HepG2 (cell line): ENCODE data around the gene PRR30. TPM values are rescaled to one million over a fixed set of nuclear protein-coding genes. Genes with fewer than 3 reads are reported as not detected.

Source experiments
- AHR ChIP-seq: IDR thresholded peaks from 2 replicates; pipeline ENCODE4 v1.6.1; 2018; ENCODE audit warnings: missing genetic modification reagents, missing compliant biosample characterization
- MEIS1 ChIP-seq: sonication (generic); formaldehyde crosslinking; IDR thresholded peaks from 2 replicates; pipeline ENCODE4 v1.9.0; 2021; ENCODE audit warnings: mild to moderate bottlenecking, missing genetic modification reagents, moderate library complexity, borderline replicate concordance
- MXD4 ChIP-seq: IDR thresholded peaks from 2 replicates; pipeline ENCODE4 v1.6.1; 2016; ENCODE audit warnings: mild to moderate bottlenecking, missing biosample characterization, missing genetic modification reagents
- NPAS2 ChIP-seq: sonication (generic); formaldehyde crosslinking; IDR thresholded peaks from 2 replicates; pipeline ENCODE4 v1.8.0; 2022; ENCODE audit warnings: mild to moderate bottlenecking, missing genetic modification reagents, borderline replicate concordance
- SNAPC2 ChIP-seq: sonication (generic); formaldehyde crosslinking; IDR thresholded peaks from 2 replicates; pipeline ENCODE4 v1.8.1; 2022; ENCODE audit warnings: mild to moderate bottlenecking, missing genetic modification reagents
- TMF1 ChIP-seq: sonication (generic); formaldehyde crosslinking; IDR thresholded peaks from 2 replicates; pipeline ENCODE4 v1.8.1; 2022; ENCODE audit warnings: low read depth, missing genetic modification reagents
- ZNF256 ChIP-seq: sonication (generic); formaldehyde crosslinking; conservative IDR thresholded peaks from 2 replicates; pipeline ENCODE4 v1.4.0; 2020; ENCODE audit warnings: missing genetic modification reagents
- ZNF607 ChIP-seq: sonication (generic); formaldehyde crosslinking; IDR thresholded peaks from 2 replicates; pipeline ENCODE4 v1.5.1; 2020; ENCODE audit warnings: missing genetic modification reagents, mild to moderate bottlenecking, borderline replicate concordance
- ZNF629 ChIP-seq: sonication (generic); formaldehyde crosslinking; conservative IDR thresholded peaks from 2 replicates; pipeline ENCODE4 v1.5.0; 2020; ENCODE audit warnings: missing genetic modification reagents
- ZNF720 ChIP-seq: sonication (generic); formaldehyde crosslinking; IDR thresholded peaks from 2 replicates; pipeline ENCODE4 v1.4.0; 2020; ENCODE audit warnings: missing genetic modification reagents
- polyA plus RNA-seq, 8 experiments: library from polyadenylated mRNA; depleted of rRNA in 3 of 8; stranded (reverse) in 7 of 8; unstranded in 1 of 8; fragments of >200 nt; fragmentation: Illumina TruSeq in 4 of 8; extraction: Trizol in 4 of 8; gene quantifications; 2 replicates each; pipeline versions ENCODE4 v1.2.1 to v1.2.3, GENCODE V29; 2011 to 2016; ENCODE audit warnings: low read depth in 4 of 8, missing spikeins in 1 of 8, mixed read lengths in 1 of 8; ENCODE audit not compliant: insufficient read depth in 1 of 8
- total RNA-seq, 5 experiments: library from RNA; depleted of rRNA; stranded (reverse); fragments of >200 nt; fragmentation: Illumina TruSeq; extraction: Trizol; gene quantifications; 2 replicates each; pipeline ENCODE4 v1.2.3, GENCODE V29; 2016; ENCODE audit warnings: low read depth in 1 of 5
- TF ChIP-seq, protein P1 (sequence below): IDR thresholded peaks from 2 replicates; pipeline ENCODE4 v1.6.1; 2012; ENCODE audit warnings: low read length, improper control_type of control experiment
- TF ChIP-seq, protein P2 (sequence below): IDR thresholded peaks from 2 replicates; pipeline ENCODE4 v1.6.1; 2016; ENCODE audit warnings: low read depth, borderline replicate concordance
- TF ChIP-seq, protein P3 (sequence below): sonication (generic); formaldehyde crosslinking; IDR thresholded peaks from 2 replicates; pipeline ENCODE4 v1.5.0; 2020; ENCODE audit warnings: mild to moderate bottlenecking, missing genetic modification reagents
- TF ChIP-seq, protein P4 (sequence below): sonication (generic); formaldehyde crosslinking; IDR thresholded peaks from 2 replicates; pipeline ENCODE4 v1.5.0; 2020; ENCODE audit warnings: mild to moderate bottlenecking, missing genetic modification reagents
- TF ChIP-seq, protein P5 (sequence below): sonication (generic); formaldehyde crosslinking; IDR thresholded peaks from 2 replicates; pipeline ENCODE4 v1.8.0; 2022; ENCODE audit warnings: mild to moderate bottlenecking, missing genetic modification reagents

Gene PRR30
- total and polyA plus RNA-seq, 2 of the 13 experiments (the other 11 are each of a cell fraction or from before 2014, with no cell fraction given): not detected

DNA sequence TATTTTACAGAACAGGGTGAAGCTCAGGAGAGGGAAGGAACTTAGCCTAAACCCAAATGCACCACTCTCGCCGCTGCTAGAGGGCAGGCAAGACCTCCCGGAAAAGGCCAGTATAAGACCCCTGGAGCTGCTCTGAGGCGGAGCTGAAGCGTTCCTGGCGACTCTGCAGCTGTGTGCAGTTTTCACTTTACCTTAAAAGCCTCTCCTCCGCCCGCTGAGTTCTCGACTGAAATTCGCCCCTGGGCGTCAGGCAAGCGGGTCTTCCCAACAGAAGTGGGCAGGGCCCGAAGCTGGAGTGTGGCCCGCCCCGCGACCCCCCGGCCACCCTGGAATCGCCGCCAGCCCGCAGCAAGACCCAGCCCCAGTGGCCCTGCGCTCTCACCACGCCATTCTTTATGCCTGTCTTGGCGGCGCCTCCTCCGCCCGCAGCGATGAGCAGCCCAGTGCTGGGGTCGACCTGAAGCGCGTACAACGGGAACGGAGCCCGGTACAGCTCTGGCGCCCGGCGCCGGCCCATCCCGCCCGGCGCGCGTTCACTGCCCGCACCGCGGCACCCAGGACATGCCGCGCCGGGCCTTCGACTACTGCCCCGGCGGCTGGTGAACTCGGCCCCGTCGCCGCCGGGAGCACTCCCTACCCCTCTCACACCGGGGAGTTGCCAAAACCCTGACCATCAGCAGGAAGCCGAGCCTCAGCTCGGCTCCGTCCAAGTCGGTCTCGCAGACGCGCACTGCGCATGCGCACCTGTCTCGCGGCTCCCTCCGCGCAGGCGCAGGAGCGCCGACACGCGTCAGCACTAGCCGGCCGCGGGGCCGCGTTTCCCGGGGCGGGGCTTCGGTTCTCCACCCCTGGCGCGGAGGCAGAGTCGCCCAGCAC, 5.1 kb downstream of the PRR30 start, which contains the start of gene PREB (continued):
- TF ChIP-seq, protein P1, sequence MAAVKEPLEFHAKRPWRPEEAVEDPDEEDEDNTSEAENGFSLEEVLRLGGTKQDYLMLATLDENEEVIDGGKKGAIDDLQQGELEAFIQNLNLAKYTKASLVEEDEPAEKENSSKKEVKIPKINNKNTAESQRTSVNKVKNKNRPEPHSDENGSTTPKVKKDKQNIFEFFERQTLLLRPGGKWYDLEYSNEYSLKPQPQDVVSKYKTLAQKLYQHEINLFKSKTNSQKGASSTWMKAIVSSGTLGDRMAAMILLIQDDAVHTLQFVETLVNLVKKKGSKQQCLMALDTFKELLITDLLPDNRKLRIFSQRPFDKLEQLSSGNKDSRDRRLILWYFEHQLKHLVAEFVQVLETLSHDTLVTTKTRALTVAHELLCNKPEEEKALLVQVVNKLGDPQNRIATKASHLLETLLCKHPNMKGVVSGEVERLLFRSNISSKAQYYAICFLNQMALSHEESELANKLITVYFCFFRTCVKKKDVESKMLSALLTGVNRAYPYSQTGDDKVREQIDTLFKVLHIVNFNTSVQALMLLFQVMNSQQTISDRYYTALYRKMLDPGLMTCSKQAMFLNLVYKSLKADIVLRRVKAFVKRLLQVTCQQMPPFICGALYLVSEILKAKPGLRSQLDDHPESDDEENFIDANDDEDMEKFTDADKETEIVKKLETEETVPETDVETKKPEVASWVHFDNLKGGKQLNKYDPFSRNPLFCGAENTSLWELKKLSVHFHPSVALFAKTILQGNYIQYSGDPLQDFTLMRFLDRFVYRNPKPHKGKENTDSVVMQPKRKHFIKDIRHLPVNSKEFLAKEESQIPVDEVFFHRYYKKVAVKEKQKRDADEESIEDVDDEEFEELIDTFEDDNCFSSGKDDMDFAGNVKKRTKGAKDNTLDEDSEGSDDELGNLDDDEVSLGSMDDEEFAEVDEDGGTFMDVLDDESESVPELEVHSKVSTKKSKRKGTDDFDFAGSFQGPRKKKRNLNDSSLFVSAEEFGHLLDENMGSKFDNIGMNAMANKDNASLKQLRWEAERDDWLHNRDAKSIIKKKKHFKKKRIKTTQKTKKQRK: no peak
- TF ChIP-seq ZNF256 (CRISPR knock-in tag) (0 out of 2 replicates have a peak, but pooled peaks have one; percentile 63), MEIS1 (CRISPR knock-in tag) (peak; percentile 89; the same call in 1 of the 2 replicates), AHR (CRISPR knock-in tag) (no peak), SNAPC2 (CRISPR knock-in tag) (0 out of 2 replicates have a peak, but pooled peaks have one; percentile 58), TMF1 (CRISPR knock-in tag) (0 out of 2 replicates have a peak, but pooled peaks have one; percentile 14), ZNF629 (CRISPR knock-in tag) (no peak), MXD4 (CRISPR knock-in tag) (peak; percentile 67; the same call in 1 of the 2 replicates), NPAS2 (no peak), ZNF720 (no peak), ZNF607 (CRISPR knock-in tag) (0 out of 2 replicates have a peak, but pooled peaks have one; percentile 86)
- TF ChIP-seq, protein P2, sequence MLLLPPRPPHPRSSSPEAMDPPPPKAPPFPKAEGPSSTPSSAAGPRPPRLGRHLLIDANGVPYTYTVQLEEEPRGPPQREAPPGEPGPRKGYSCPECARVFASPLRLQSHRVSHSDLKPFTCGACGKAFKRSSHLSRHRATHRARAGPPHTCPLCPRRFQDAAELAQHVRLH (CRISPR knock-in tag): no peak
- TF ChIP-seq, protein P3, sequence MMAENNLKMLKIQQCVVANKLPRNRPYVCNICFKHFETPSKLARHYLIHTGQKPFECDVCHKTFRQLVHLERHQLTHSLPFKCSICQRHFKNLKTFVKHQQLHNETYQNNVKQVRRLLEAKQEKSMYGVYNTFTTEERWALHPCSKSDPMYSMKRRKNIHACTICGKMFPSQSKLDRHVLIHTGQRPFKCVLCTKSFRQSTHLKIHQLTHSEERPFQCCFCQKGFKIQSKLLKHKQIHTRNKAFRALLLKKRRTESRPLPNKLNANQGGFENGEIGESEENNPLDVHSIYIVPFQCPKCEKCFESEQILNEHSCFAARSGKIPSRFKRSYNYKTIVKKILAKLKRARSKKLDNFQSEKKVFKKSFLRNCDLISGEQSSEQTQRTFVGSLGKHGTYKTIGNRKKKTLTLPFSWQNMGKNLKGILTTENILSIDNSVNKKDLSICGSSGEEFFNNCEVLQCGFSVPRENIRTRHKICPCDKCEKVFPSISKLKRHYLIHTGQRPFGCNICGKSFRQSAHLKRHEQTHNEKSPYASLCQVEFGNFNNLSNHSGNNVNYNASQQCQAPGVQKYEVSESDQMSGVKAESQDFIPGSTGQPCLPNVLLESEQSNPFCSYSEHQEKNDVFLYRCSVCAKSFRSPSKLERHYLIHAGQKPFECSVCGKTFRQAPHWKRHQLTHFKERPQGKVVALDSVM (CRISPR knock-in tag): no peak
- TF ChIP-seq, protein P4, sequence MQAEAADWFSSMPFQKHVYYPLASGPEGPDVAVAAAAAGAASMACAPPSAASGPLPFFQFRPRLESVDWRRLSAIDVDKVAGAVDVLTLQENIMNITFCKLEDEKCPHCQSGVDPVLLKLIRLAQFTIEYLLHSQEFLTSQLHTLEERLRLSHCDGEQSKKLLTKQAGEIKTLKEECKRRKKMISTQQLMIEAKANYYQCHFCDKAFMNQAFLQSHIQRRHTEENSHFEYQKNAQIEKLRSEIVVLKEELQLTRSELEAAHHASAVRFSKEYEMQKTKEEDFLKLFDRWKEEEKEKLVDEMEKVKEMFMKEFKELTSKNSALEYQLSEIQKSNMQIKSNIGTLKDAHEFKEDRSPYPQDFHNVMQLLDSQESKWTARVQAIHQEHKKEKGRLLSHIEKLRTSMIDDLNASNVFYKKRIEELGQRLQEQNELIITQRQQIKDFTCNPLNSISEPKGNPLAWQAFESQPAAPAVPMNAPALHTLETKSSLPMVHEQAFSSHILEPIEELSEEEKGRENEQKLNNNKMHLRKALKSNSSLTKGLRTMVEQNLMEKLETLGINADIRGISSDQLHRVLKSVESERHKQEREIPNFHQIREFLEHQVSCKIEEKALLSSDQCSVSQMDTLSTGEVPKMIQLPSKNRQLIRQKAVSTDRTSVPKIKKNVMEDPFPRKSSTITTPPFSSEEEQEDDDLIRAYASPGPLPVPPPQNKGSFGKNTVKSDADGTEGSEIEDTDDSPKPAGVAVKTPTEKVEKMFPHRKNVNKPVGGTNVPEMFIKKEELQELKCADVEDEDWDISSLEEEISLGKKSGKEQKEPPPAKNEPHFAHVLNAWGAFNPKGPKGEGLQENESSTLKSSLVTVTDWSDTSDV (CRISPR knock-in tag): no peak; the same call in 1 of the 2 replicates
- TF ChIP-seq, protein P5, sequence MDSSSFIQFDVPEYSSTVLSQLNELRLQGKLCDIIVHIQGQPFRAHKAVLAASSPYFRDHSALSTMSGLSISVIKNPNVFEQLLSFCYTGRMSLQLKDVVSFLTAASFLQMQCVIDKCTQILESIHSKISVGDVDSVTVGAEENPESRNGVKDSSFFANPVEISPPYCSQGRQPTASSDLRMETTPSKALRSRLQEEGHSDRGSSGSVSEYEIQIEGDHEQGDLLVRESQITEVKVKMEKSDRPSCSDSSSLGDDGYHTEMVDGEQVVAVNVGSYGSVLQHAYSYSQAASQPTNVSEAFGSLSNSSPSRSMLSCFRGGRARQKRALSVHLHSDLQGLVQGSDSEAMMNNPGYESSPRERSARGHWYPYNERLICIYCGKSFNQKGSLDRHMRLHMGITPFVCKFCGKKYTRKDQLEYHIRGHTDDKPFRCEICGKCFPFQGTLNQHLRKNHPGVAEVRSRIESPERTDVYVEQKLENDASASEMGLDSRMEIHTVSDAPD (CRISPR knock-in tag): 0 out of 2 replicates have a peak, but pooled peaks have one; percentile 58
